ENCODE measurements around the gene TFAM.

- no peak for TF ChIP-seq CTCF (IDR thresholded peaks at IDR 0.05)
- TF ChIP-seq MXI1 (IDR thresholded peaks at IDR 0.05; ENCODE audit: low read depth, low read length), result no peak
- no peak for TF ChIP-seq TAF1 (IDR thresholded peaks at IDR 0.05; ENCODE audit: borderline replicate concordance, low read depth, low read length)
- no peak for TF ChIP-seq FOXM1 (IDR thresholded peaks at IDR 0.05; ENCODE audit: low read depth)
- no peak for TF ChIP-seq POLR2AphosphoS5 (IDR thresholded peaks at IDR 0.05; ENCODE audit: low read depth, low read length)
- TF ChIP-seq RAD21 (IDR thresholded peaks at IDR 0.05; ENCODE audit: low read length), result no peak
Observed at GRCh38 chr10:58361353-58361752, 23.9 kb upstream of the TFAM start.
